H9 (cell line): Measurements from ENCODE around the gene STRIT1. TPM values are rescaled to one million over a fixed set of nuclear protein-coding genes. Genes with fewer than 3 reads are reported as not detected.

Experiments
- DNase-seq: peaks from one replicate; pipeline ENCODE4 v3.0.0-alpha.2; 2017
- H2AFZ ChIP-seq: one replicate; pipeline ENCODE4 v1.6.1; 2013; ENCODE audit warnings: mild to moderate bottlenecking, low read length, control low read depth, moderate library complexity
- H2AK5ac ChIP-seq: 2 replicates; pipeline ENCODE4 v1.6.1; 2013; ENCODE audit warnings: low read length, control low read depth, mixed read lengths; ENCODE audit not compliant: insufficient read length
- H2BK120ac ChIP-seq: one replicate; pipeline ENCODE4 v1.6.1; 2013; ENCODE audit warnings: low read depth, mild to moderate bottlenecking, low read length, control low read depth, inconsistent platforms; ENCODE audit not compliant: poor library complexity, severe bottlenecking
- H2BK12ac ChIP-seq: 2 replicates; pipeline ENCODE4 v1.6.1; 2013; ENCODE audit warnings: low read length, control low read depth, mixed read lengths, low read depth; ENCODE audit not compliant: insufficient read length
- H2BK15ac ChIP-seq: 2 replicates; pipeline ENCODE4 v1.6.1; 2013; ENCODE audit warnings: low read depth, low read length, control low read depth
- H2BK20ac ChIP-seq: one replicate; pipeline ENCODE4 v1.6.1; 2013; ENCODE audit warnings: low read depth, mild to moderate bottlenecking, low read length, control low read depth, inconsistent platforms; ENCODE audit not compliant: poor library complexity, severe bottlenecking
- H2BK5ac ChIP-seq: 2 replicates; pipeline ENCODE4 v1.6.1; 2013; ENCODE audit warnings: low read length, control low read depth, mixed read lengths; ENCODE audit not compliant: insufficient read length
- H3K14ac ChIP-seq: 2 replicates; pipeline ENCODE4 v1.6.1; 2013; ENCODE audit warnings: low read length, control low read depth; ENCODE audit not compliant: insufficient read depth
- H3K18ac ChIP-seq: 2 replicates; pipeline ENCODE4 v1.6.1; 2013; ENCODE audit warnings: low read depth, mild to moderate bottlenecking, mixed read lengths, low read length, control low read depth; ENCODE audit not compliant: insufficient read length
- H3K23ac ChIP-seq: 2 replicates; pipeline ENCODE4 v1.6.1; 2013; ENCODE audit warnings: low read length, control low read depth, mixed read lengths, low read depth; ENCODE audit not compliant: insufficient read length
- H3K23me2 ChIP-seq: 2 replicates; pipeline ENCODE4 v1.6.1; 2013; ENCODE audit warnings: low read depth, mild to moderate bottlenecking, mixed read lengths, low read length, control low read depth; ENCODE audit not compliant: insufficient read length, poor library complexity, severe bottlenecking
- H3K27ac ChIP-seq: 2 replicates; pipeline ENCODE4 v1.5.1; 2013; ENCODE audit warnings: low read length, control low read depth, mixed read lengths, low read depth; ENCODE audit not compliant: insufficient read length
- H3K27me3 ChIP-seq: 2 replicates; pipeline ENCODE4 v1.6.1; 2013; ENCODE audit warnings: low read length, control low read depth, inconsistent platforms; ENCODE audit not compliant: insufficient read depth
- H3K4ac ChIP-seq: 2 replicates; pipeline ENCODE4 v1.6.1; 2013; ENCODE audit warnings: low read depth, mild to moderate bottlenecking, control low read depth, inconsistent platforms, low read length, moderate library complexity
- H3K4me1 ChIP-seq: 2 replicates; pipeline ENCODE4 v1.6.1; 2013; ENCODE audit warnings: low read length, control low read depth, inconsistent platforms; ENCODE audit not compliant: insufficient read depth
- H3K4me2 ChIP-seq: 2 replicates; pipeline ENCODE4 v1.6.1; 2013; ENCODE audit warnings: low read length, control low read depth, mixed read lengths; ENCODE audit not compliant: insufficient read length, insufficient read depth
- H3K56ac ChIP-seq: 2 replicates; pipeline ENCODE4 v1.6.1; 2013; ENCODE audit warnings: low read depth, mild to moderate bottlenecking, mixed read lengths, low read length, control low read depth; ENCODE audit not compliant: insufficient read length
- H3K79me1 ChIP-seq: 2 replicates; pipeline ENCODE4 v1.6.1; 2013; ENCODE audit warnings: low read depth, mild to moderate bottlenecking, moderate library complexity, low read length, control low read depth, inconsistent platforms; ENCODE audit not compliant: insufficient read depth, poor library complexity, severe bottlenecking
- H3K79me2 ChIP-seq: 2 replicates; pipeline ENCODE4 v1.6.1; 2013; ENCODE audit warnings: low read length, control low read depth, inconsistent platforms; ENCODE audit not compliant: insufficient read depth
- H3K9ac ChIP-seq: 2 replicates; pipeline ENCODE4 v1.6.1; 2013; ENCODE audit warnings: low read length, control low read depth, mixed read lengths; ENCODE audit not compliant: insufficient read length; ENCODE audit errors: extremely low read depth
- H3K9me3 ChIP-seq: one replicate; pipeline ENCODE4 v1.6.1; 2013; ENCODE audit warnings: low read depth, low read length, inconsistent platforms; ENCODE audit not compliant: control insufficient read depth
- H3T11ph ChIP-seq: one replicate; pipeline ENCODE4 v1.6.1; 2013; ENCODE audit warnings: mild to moderate bottlenecking, low read length, control low read depth, inconsistent platforms
- H4K20me1 ChIP-seq: one replicate; pipeline ENCODE4 v1.6.1; 2013; ENCODE audit not compliant: control insufficient read depth, insufficient read length, insufficient read depth
- H4K5ac ChIP-seq: 2 replicates; pipeline ENCODE4 v1.6.1; 2013; ENCODE audit warnings: low read depth, mild to moderate bottlenecking, mixed read lengths, low read length, control low read depth; ENCODE audit not compliant: insufficient read length
- H4K8ac ChIP-seq: replicated peaks from 2 replicates; pipeline ENCODE4 v1.6.1; 2013; ENCODE audit warnings: low read length, control low read depth, mixed read lengths, low read depth; ENCODE audit not compliant: insufficient read length
- H4K91ac ChIP-seq: 2 replicates; pipeline ENCODE4 v1.6.1; 2013; ENCODE audit warnings: low read depth, mild to moderate bottlenecking, moderate library complexity, mixed read lengths, low read length, control low read depth; ENCODE audit not compliant: insufficient read length
- H3K27ac Mint-ChIP-seq, 3 experiments: 2 replicates in 2 of 3; 3 replicates in 1 of 3; pipeline ENCODE4 v1.8.0; 2020 to 2021; ENCODE audit warnings: mixed read lengths in 3 of 3, mild to moderate bottlenecking in 1 of 3, moderate library complexity in 1 of 3
- H3K27me3 Mint-ChIP-seq: 2 replicates; pipeline ENCODE4 v1.8.0; 2021; ENCODE audit warnings: low read depth, mild to moderate bottlenecking, moderate library complexity, mixed read lengths
- H3K36me3 Mint-ChIP-seq, 3 experiments: 2 replicates in 2 of 3; 3 replicates in 1 of 3; pipeline ENCODE4 v1.8.0; 2020 to 2021; ENCODE audit warnings: low read depth in 3 of 3, mixed read lengths in 3 of 3; ENCODE audit not compliant: insufficient read depth in 1 of 3
- H3K4me1 Mint-ChIP-seq, 2 experiments: 2 replicates each; pipeline ENCODE4 v1.8.0; 2020; ENCODE audit warnings: mixed read lengths in 2 of 2
- H3K4me3 Mint-ChIP-seq, 2 experiments: 2 replicates in 1 of 2; 3 replicates in 1 of 2; pipeline ENCODE4 v1.8.0; 2020 to 2021; ENCODE audit warnings: mild to moderate bottlenecking in 2 of 2, mixed read lengths in 2 of 2, moderate library complexity in 1 of 2
- H3K9me3 Mint-ChIP-seq, 2 experiments: 2 replicates in 1 of 2; 3 replicates in 1 of 2; pipeline ENCODE4 v1.8.0; 2020; ENCODE audit warnings: mild to moderate bottlenecking in 2 of 2, mixed read lengths in 2 of 2, moderate library complexity in 1 of 2
- CTCF ChIP-seq: fragments of 200-600 bp; sonication (generic); conservative IDR thresholded peaks from 3 replicates; pipeline ENCODE4 v1.8.0; 2021; ENCODE audit warnings: antibody characterized with exemption, mild to moderate bottlenecking
- WGBS: extraction: QIAGEN DNeasy Blood & Tissue Kit; methylation state at CpG from one replicate; pipeline ENCODE4 v1.1.7; 2013; ENCODE audit warnings: missing lambda C conversion rate, low lambda C conversion rate, mixed read lengths; ENCODE audit not compliant: insufficient read length; ENCODE audit errors: extremely low coverage; 5-methylcytosine and 5-hydroxymethylcytosine counted together
- total RNA-seq: library from RNA; stranded (reverse); gene quantifications from 2 replicates; pipeline ENCODE4 v1.2.1, GENCODE V29; 2021

STRIT1 gene
- total RNA-seq, 1 experiment from 2014 or later = not detected

GRCh38 chr3:155329513-155330048, 36.1 kb upstream of the STRIT1 start:
- TF ChIP-seq CTCF = no peak
- Histone ChIP-seq H4K91ac (no peak overlapping the region), H2BK20ac (no peak overlapping the region), H3K79me2 (no peaks in the 10 kb centered on the region), H3K4ac (no peak overlapping the region), H3K23me2 (no peaks in the 10 kb centered on the region), H3T11ph (no peak overlapping the region), H2BK120ac (no peak overlapping the region), H3K4me2 (no peak overlapping the region), H3K23ac (no peak overlapping the region), H2AK5ac (no peak overlapping the region), H2BK5ac (no peak overlapping the region), H4K8ac (no peak overlapping the region), H3K18ac (no peak overlapping the region), H4K20me1 (no peaks in the 10 kb centered on the region), H3K27ac (no peak overlapping the region), H3K56ac (no peak overlapping the region), H3K9me3 (no peaks in the 10 kb centered on the region), H2AFZ (no peak overlapping the region), H3K79me1 (no peaks in the 10 kb centered on the region), H2BK12ac (no peak overlapping the region), H2BK15ac (no peak overlapping the region), H3K14ac (no peak overlapping the region), H3K27me3 (no peaks in the 10 kb centered on the region), H3K9ac (no peak overlapping the region), H3K4me1 (no peaks in the 10 kb centered on the region), H4K5ac (no peak overlapping the region)
- no CpG with 5 or more reads among the region's 6 CpGs for whole genome bisulfite sequencing
- H3K9me3 Mint-ChIP-seq = no peaks in the 10 kb centered on the region
- H3K27ac Mint-ChIP-seq = no peak overlapping the region
- H3K4me1 Mint-ChIP-seq = peaks cover 6 to 7% of the 10 kb centered on the region in 2 experiments; a peak in 2 of 4 replicates
- no peaks in the 10 kb centered on the region for H3K27me3 Mint-ChIP-seq
- DNase-seq = no peak
- H3K36me3 Mint-ChIP-seq = no peaks in the 10 kb centered on the region
- H3K4me3 Mint-ChIP-seq = no peak overlapping the region
